ENCODE measurements around the gene STYK1. TPM values are rescaled to one million over a fixed set of nuclear protein-coding genes. Genes with fewer than 3 reads are reported as not detected.

Gene STYK1
- total RNA-seq (not detected), polyA plus RNA-seq (not detected)

DNA sequence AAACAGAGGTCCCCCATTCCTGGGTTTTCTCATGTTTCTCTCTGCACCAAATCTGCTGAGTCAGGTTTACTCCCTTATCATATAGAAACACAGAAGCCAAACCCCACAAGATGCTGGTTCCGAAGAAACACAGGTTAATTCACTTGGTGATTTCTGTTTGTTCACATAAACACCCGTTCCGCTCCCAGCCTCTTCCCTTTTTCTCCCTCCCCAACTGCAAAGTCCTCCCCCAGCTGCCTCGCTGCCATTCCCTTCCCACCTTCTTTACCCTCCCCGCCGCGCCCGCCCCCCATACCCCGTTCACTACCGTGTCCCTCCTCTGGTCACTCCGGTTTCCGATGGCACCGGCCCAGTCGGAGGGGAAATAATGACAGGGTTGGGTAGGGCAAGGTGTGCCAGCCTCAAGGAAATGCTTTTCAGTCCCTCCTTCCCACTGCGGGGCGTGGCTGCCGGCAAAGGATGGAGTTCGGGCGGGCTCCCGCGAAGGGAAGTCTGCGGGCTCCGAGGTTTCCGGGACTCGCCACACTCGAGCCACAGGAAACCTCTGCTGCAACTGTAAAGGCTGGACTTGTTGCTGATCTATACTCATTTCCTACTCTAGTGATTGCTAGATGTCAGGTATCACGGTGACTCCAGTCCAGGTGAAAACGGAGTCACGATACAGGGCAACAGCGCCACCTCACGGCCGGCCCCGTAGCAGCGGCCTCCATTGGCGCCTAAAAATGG lies at the start of gene STYK1:
STYK1 (minus strand) TSS at position 394 of the 726 bp plus-strand sequence. CDS start 39,434 bp downstream, outside the sequence.
- intact Hi-C loops (cut with micrococcal nuclease) = loop anchor here (1.0 to 5.0 kb wide), 5 partner anchors 61 to 522 kb away; partner anchors contain the start of gene MAGOHB
- H3K4me1 ChIP-seq (ENCODE audit: insufficient read depth, low read length) = peaks cover 29% of the 10 kb centered on the region
- ChIA-PET POLR2A (ENCODE audit: partially characterized antibody) (no interaction called here), CTCF (ENCODE audit: partially characterized antibody) (interaction anchor here (0.7 to 2.9 kb wide), 3 partner anchors 14 to 438 kb away, joined by 3 to 13 read pairs (median 5); no protein-coding TSS in a partner anchor)
- H3K27ac ChIP-seq (ENCODE audit: low read depth, low read length) = no peak within 1 kb of the TSS
- peak; percentile 56 to 75 (median 60) for DNase-seq
- H3K4me3 Mint-ChIP-seq = peak within 1 kb of the TSS; percentile 78 to 91 (median 85)
- H3K27me3 Mint-ChIP-seq = peaks cover 17% of the 10 kb centered on the region in 2 donors
- H3K36me3 Mint-ChIP-seq = no peaks in the 10 kb centered on the region
- no peaks in the 10 kb centered on the region for H3K9me3 ChIP-seq (ENCODE audit: control insufficient read depth in 1 of 2, low read length in 2 of 2)
- no peaks in the 10 kb centered on the region for H3K9me3 Mint-ChIP-seq
- H3K4me3 ChIP-seq (ENCODE audit: low read length in 2 of 2) = peak within 1 kb of the TSS in 1 of 2 donors; percentile 27
- peaks cover 20 to 41% (median 28%) of the 10 kb centered on the region in 4 donors for H3K4me1 Mint-ChIP-seq
- peak within 1 kb of the TSS; percentile 15 to 85 (median 58) for H3K27ac Mint-ChIP-seq
- H3K36me3 ChIP-seq (ENCODE audit: insufficient read depth, low read length) = no peaks in the 10 kb centered on the region
- no peaks in the 10 kb centered on the region for H3K27me3 ChIP-seq (ENCODE audit: insufficient read depth, low read length)

GRCh38 chr12:10722905-10723746 lies 49.3 kb upstream of the STYK1 start, which contains the start of gene YBX3:
TSS of gene YBX3 (minus strand) at chr12:10723323. CDS start at chr12:10723111, 212 bp downstream.
- Mint-ChIP-seq H3K4me3 (peak within 1 kb of the TSS; percentile 69 to 84 (median 80)), H3K9me3 (peaks cover 0 to 4% (median 0%) of the 10 kb centered on the region in 8 donors), H3K36me3 (no peaks in the 10 kb centered on the region), H3K27ac (peak within 1 kb of the TSS; percentile 68 to 94 (median 92)), H3K4me1 (peaks cover 10 to 24% (median 16%) of the 10 kb centered on the region in 4 donors), H3K27me3 (peaks cover 34 to 45% of the 10 kb centered on the region in 2 donors)
- CTCF ChIA-PET (ENCODE audit: partially characterized antibody) = no interaction called here
- no peaks in the 10 kb centered on the region for H3K36me3 ChIP-seq (ENCODE audit: insufficient read depth, low read length)
- peaks cover 26% of the 10 kb centered on the region for H3K27me3 ChIP-seq (ENCODE audit: insufficient read depth, low read length)
- intact Hi-C loops (cut with micrococcal nuclease) = no loop called here
- peak within 1 kb of the TSS; percentile 2 to 58 for H3K4me3 ChIP-seq (ENCODE audit: low read length in 2 of 2)
- H3K9me3 ChIP-seq (ENCODE audit: control insufficient read depth in 1 of 2, low read length in 2 of 2) = no peaks in the 10 kb centered on the region
- no peak within 1 kb of the TSS for H3K27ac ChIP-seq (ENCODE audit: low read depth, low read length)
- DNase-seq = peak in 3 of 5 donors; percentile 4 to 12 (median 7)
- peaks cover 19% of the 10 kb centered on the region for H3K4me1 ChIP-seq (ENCODE audit: insufficient read depth, low read length)
- POLR2A ChIA-PET (ENCODE audit: partially characterized antibody) = no interaction called here

DNA sequence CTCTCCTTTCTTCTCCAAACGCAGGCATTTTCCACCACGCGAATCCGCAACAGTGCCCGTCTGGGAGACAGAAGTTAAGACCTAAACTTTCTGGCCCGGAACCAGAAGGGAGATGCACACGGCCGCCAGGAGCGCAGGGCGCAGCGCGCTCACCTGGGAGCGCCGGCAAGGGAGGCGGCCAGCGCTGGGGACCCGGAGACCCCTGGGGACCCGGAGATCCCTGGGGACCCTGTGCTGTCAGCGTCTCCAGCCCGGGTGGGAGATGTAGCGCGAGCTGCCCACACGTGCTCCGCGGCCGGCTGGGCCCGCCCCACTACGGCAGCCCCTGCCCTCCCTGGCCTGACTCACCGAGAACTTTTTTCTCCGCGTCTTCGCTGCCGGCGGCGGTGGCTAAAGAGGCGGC lies 48.7 kb upstream of the STYK1 start:
- H3K9me3 ChIP-seq (ENCODE audit: control insufficient read depth in 1 of 2, low read length in 2 of 2) = no peaks in the 10 kb centered on the region
- CTCF ChIA-PET (ENCODE audit: partially characterized antibody) = no interaction called here
- Mint-ChIP-seq H3K36me3 (no peaks in the 10 kb centered on the region), H3K27me3 (peaks cover 38 to 50% of the 10 kb centered on the region in 2 donors), H3K4me3 (peak overlapping the region; percentile 69 to 84 (median 80)), H3K4me1 (peaks cover 10 to 24% (median 16%) of the 10 kb centered on the region in 4 donors), H3K9me3 (peaks cover 0 to 4% (median 0%) of the 10 kb centered on the region in 8 donors), H3K27ac (peak overlapping the region; percentile 68 to 94 (median 92))
- peaks cover 19% of the 10 kb centered on the region for H3K4me1 ChIP-seq (ENCODE audit: insufficient read depth, low read length)
- H3K36me3 ChIP-seq (ENCODE audit: insufficient read depth, low read length) = no peaks in the 10 kb centered on the region
- DNase-seq = peak; percentile 17 to 47 (median 33)
- H3K27ac ChIP-seq (ENCODE audit: low read depth, low read length) = no peak overlapping the region
- peaks cover 26% of the 10 kb centered on the region for H3K27me3 ChIP-seq (ENCODE audit: insufficient read depth, low read length)
- POLR2A ChIA-PET (ENCODE audit: partially characterized antibody) = no interaction called here
- peak overlapping the region; percentile 2 to 58 for H3K4me3 ChIP-seq (ENCODE audit: low read length in 2 of 2)
- intact Hi-C loops (cut with micrococcal nuclease) = no loop called here

GRCh38 chr12:10721651-10722501 lies 48.0 kb upstream of the STYK1 start:
- Mint-ChIP-seq H3K9me3 (peaks cover 0 to 4% (median 0%) of the 10 kb centered on the region in 8 donors), H3K27me3 (peaks cover 40 to 52% of the 10 kb centered on the region in 2 donors), H3K27ac (peak overlapping the region; percentile 68 to 94 (median 92)), H3K4me3 (peak overlapping the region; percentile 69 to 84 (median 80)), H3K36me3 (no peaks in the 10 kb centered on the region), H3K4me1 (peaks cover 10 to 24% (median 16%) of the 10 kb centered on the region in 4 donors)
- no peaks in the 10 kb centered on the region for H3K36me3 ChIP-seq (ENCODE audit: insufficient read depth, low read length)
- peak; percentile 46 to 75 (median 66) for DNase-seq
- H3K4me3 ChIP-seq (ENCODE audit: low read length in 2 of 2) = peak overlapping the region; percentile 2 to 58
- ChIA-PET POLR2A (ENCODE audit: partially characterized antibody) (no interaction called here), CTCF (ENCODE audit: partially characterized antibody) (no interaction called here)
- H3K9me3 ChIP-seq (ENCODE audit: control insufficient read depth in 1 of 2, low read length in 2 of 2) = no peaks in the 10 kb centered on the region
- H3K4me1 ChIP-seq (ENCODE audit: insufficient read depth, low read length) = peaks cover 19% of the 10 kb centered on the region
- H3K27me3 ChIP-seq (ENCODE audit: insufficient read depth, low read length) = peaks cover 32% of the 10 kb centered on the region
- intact Hi-C loops (cut with micrococcal nuclease) = no loop called here
- H3K27ac ChIP-seq (ENCODE audit: low read depth, low read length) = no peak overlapping the region

DNA sequence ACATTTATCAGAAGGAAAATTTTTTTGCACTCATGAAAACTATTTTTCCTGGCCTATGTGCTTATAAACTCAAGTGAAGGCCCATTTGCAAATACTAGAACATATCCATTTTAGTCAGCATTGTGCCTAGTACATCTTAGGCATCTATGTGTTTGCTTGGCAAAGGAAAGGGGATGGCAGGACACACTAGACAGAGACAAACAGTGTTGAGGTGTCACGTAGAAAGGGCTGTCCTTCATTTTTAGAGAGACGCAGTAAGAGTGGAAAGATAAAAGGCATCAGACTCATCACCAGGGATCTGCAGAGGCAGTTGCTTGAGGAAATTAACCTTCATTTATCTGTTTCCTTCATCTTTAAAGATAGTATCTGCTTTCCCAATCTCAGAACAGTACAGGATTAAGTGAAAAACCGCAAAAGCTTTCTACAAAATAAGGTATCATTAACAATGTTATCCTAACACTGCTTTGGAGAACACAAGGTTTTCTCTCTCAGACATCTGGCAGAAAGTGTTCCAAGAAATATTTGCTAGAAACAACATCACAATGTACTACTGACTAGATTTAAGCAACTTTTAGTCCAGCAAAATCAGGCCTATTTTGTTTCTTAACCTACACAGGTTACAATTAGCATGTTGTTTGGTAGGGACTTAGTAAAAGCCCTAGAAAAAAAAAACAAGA lies 47.3 kb upstream of the STYK1 start:
- ChIA-PET CTCF (ENCODE audit: partially characterized antibody) (no interaction called here), POLR2A (ENCODE audit: partially characterized antibody) (no interaction called here)
- Mint-ChIP-seq H3K9me3 (peaks cover 0 to 4% (median 0%) of the 10 kb centered on the region in 8 donors), H3K36me3 (no peaks in the 10 kb centered on the region), H3K27ac (peak overlapping the region in 2 of 7 donors; percentile 51 to 69), H3K27me3 (peaks cover 39 to 52% of the 10 kb centered on the region in 2 donors), H3K4me3 (peak overlapping the region in 7 of 8 donors; percentile 6 to 81 (median 46)), H3K4me1 (peaks cover 13 to 24% (median 17%) of the 10 kb centered on the region in 4 donors)
- Histone ChIP-seq H3K4me3 (ENCODE audit: low read length in 2 of 2) (no peak overlapping the region), H3K27ac (ENCODE audit: low read depth, low read length) (no peak overlapping the region), H3K9me3 (ENCODE audit: control insufficient read depth in 1 of 2, low read length in 2 of 2) (no peaks in the 10 kb centered on the region), H3K4me1 (ENCODE audit: insufficient read depth, low read length) (peaks cover 19% of the 10 kb centered on the region), H3K36me3 (ENCODE audit: insufficient read depth, low read length) (no peaks in the 10 kb centered on the region), H3K27me3 (ENCODE audit: insufficient read depth, low read length) (peaks cover 30% of the 10 kb centered on the region)
- intact Hi-C loops (cut with micrococcal nuclease) = no loop called here
- DNase-seq = no peak

- POLR2A ChIA-PET (ENCODE audit: partially characterized antibody) = no interaction called here
Observed at GRCh38 chr12:10719482-10719881, 45.6 kb upstream of the STYK1 start.

More at GRCh38 chr12:10719482-10719881, 45.6 kb upstream of the STYK1 start:
- Histone ChIP-seq H3K9me3 (ENCODE audit: control insufficient read depth in 1 of 2, low read length in 2 of 2) (no peaks in the 10 kb centered on the region), H3K36me3 (ENCODE audit: insufficient read depth, low read length) (no peaks in the 10 kb centered on the region), H3K4me3 (ENCODE audit: low read length in 2 of 2) (no peak overlapping the region), H3K27me3 (ENCODE audit: insufficient read depth, low read length) (peaks cover 25% of the 10 kb centered on the region), H3K27ac (ENCODE audit: low read depth, low read length) (no peak overlapping the region), H3K4me1 (ENCODE audit: insufficient read depth, low read length) (peaks cover 30% of the 10 kb centered on the region)
- Mint-ChIP-seq H3K4me1 (peaks cover 19 to 33% (median 25%) of the 10 kb centered on the region in 4 donors), H3K9me3 (peaks cover 0 to 4% (median 0%) of the 10 kb centered on the region in 8 donors), H3K36me3 (no peaks in the 10 kb centered on the region), H3K27ac (no peak overlapping the region), H3K27me3 (peaks cover 34 to 49% of the 10 kb centered on the region in 2 donors), H3K4me3 (no peak overlapping the region)
- intact Hi-C loops (cut with micrococcal nuclease) = no loop called here
- CTCF ChIA-PET (ENCODE audit: partially characterized antibody) = interaction anchor here (0.9 kb wide), 1 partner anchor 31 kb away, joined by 4 read pairs; no protein-coding TSS in a partner anchor
- DNase-seq = no peak

Measured in CD4-positive, alpha-beta memory T cell (primary cell).